Activated CD4-positive, alpha-beta memory T cell treated with anti-CD3 and anti-CD28 coated beads, Interleukin-2, amount 10 ng/mL, durations not matched to agents 7 days and 5 days (primary cell): ENCODE results near the gene FARS2. TPM values are rescaled to one million over a fixed set of nuclear protein-coding genes. Genes with fewer than 3 reads are reported as not detected.
"Not testable (repeated sequence)": the region's sequence is repeated elsewhere in the genome, so short reads cannot be mapped to it uniquely, and the experiment has no call there.

Experiments
- CTCF ChIA-PET: fragments of 350-600 bp; sonication (Branson Sonifier 250); formaldehyde crosslinking; loops from one replicate; lab custom pipeline; 2021; ENCODE audit warnings: antibody characterized with exemption, inconsistent platforms; lab: Charles Lee
- POLR2A ChIA-PET: fragments of 350-600 bp; sonication (Branson Sonifier 250); formaldehyde crosslinking; loops from one replicate; lab custom pipeline; 2021; ENCODE audit warnings: antibody characterized with exemption; lab: Charles Lee
- DNase-seq: peaks from one replicate; pipeline ENCODE4 v3.0.0-alpha.2; 2020
- H3K27ac Mint-ChIP-seq: one replicate; pipeline ENCODE4 v1.8.0; 2021; ENCODE audit warnings: mild to moderate bottlenecking, mixed read lengths
- H3K27me3 Mint-ChIP-seq: one replicate; pipeline ENCODE4 v1.8.0; 2021; ENCODE audit warnings: mixed read lengths
- H3K36me3 Mint-ChIP-seq: one replicate; pipeline ENCODE4 v1.8.0; 2021; ENCODE audit warnings: low read depth, mixed read lengths
- H3K4me1 Mint-ChIP-seq: one replicate; pipeline ENCODE4 v1.8.0; 2021; ENCODE audit warnings: mixed read lengths
- H3K4me3 Mint-ChIP-seq: one replicate; pipeline ENCODE4 v1.8.0; 2021; ENCODE audit warnings: mild to moderate bottlenecking, mixed read lengths
- H3K9me3 Mint-ChIP-seq: one replicate; pipeline ENCODE4 v1.8.0; 2021; ENCODE audit warnings: mixed read lengths
- total RNA-seq, 2 experiments: library from RNA; stranded (reverse); gene quantifications; one replicate each; pipeline ENCODE4 v1.2.3, GENCODE V29; 2021

The FARS2 gene
- total RNA-seq, 2 experiments from 2014 or later, result 17.6 to 18.7 TPM

DNA sequence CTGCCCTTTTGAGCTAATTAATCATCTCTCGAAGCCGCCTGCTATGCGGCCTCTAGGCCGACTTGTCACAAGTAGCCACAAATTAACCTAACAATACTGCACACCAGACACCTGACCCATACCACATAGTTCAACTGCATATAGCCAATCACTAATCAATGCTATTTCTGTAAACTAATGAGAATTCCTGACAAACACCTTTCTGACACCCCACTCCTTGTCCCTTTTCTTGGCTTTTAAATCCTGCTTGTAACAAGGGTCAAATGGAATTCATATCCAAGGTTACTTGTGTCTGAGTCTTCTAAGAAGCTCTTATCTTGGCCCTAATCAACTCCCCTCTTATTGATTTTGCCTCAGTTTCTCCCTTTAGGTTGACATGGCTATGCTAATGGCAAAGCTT is 379.3 kb downstream of the FARS2 start:
- Mint-ChIP-seq H3K4me3 (no peak overlapping the region), H3K36me3 (peaks cover 18% of the 10 kb centered on the region), H3K27ac (no peak overlapping the region), H3K27me3 (no peaks in the 10 kb centered on the region), H3K9me3 (peaks cover 14% of the 10 kb centered on the region), H3K4me1 (no peaks in the 10 kb centered on the region)
- CTCF ChIA-PET, result no interaction called here
- DNase-seq, result no peak
- POLR2A ChIA-PET, result no interaction called here

DNA sequence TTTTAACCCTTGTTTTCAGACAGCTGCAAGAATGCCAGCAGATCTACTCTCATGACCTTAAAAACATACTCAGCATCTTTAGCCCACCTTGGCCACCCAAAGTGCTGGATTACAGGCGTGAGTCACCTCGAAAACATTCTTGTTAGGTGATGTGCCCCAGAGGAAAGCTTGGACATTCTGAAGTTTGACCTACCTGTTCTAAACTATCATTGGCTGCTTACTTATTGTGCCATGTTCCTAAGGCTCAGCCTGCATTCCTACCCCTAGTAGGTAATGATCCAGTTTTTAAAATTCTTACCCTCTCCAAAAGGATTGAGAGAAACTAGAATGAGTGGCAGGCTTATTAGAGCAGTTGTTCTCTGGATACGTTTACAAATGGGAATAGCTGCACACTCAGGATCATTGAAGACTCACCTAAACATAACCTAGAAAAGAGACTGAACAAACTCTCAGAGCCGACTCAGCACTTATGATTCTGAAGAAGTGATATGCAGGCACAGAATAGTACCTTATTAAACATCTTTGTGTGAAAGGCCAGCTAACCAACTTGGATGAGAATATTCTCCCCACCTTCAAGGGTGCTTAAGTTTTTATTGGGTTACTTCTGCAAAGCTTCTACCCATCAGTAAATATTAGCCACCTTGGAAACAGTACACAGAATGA is 383.3 kb downstream of the FARS2 start:
- no peaks in the 10 kb centered on the region for H3K27me3 Mint-ChIP-seq
- DNase-seq, result no peak
- no peak overlapping the region for H3K4me3 Mint-ChIP-seq
- peaks cover 12% of the 10 kb centered on the region for H3K36me3 Mint-ChIP-seq
- ChIA-PET POLR2A (no interaction called here), CTCF (interaction anchor here (1.4 kb wide), 1 partner anchor 174 kb away, joined by 4 read pairs; no protein-coding TSS in a partner anchor)
- H3K9me3 Mint-ChIP-seq, result peaks cover 14% of the 10 kb centered on the region
- no peaks in the 10 kb centered on the region for H3K4me1 Mint-ChIP-seq
- no peak overlapping the region for H3K27ac Mint-ChIP-seq

DNA sequence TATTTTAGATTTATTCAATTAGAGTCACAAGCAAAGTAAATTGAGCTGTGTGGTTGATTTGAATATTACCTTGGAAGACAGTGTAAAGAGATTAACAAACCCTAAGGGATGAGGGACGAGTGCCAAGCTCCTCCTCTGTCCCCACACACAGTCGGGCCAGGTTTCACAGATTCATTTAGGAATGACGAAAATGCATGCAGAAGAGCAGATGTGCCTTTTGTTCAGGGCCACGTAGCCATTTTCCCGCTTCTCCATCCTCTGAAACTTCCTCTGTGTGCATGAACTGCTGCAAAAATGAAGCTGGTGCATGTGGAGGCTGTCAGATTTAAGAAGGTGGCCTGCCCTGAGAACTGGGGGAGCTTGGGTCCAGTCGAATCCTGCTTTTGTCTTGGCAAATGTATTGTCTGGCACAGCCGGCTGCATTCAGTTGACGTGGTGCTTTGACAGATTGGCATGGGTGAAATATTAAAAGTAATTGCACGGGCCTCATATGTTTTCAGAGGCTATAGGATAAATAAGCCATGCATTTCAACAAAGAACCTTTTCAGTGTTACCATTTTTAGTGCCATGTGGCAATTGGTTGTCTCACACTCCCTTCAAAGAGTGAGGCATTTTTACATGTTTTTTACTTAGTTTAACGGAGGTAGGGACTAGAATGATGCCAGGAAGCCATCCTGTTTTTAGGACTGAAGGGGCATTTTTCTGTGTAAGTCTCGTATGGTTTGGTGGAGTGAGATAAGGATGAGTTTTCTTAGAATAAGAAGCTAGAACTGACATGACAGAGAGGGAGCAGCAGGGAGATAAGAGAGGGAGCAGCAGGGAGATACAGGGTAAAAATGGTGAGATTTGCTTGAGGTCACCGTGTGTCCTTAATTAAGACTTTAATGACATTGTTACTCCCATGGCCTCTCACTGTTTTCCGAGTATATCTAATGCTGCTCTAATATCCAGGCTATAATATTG is 384.3 kb downstream of the FARS2 start:
- Mint-ChIP-seq H3K4me1 (no peaks in the 10 kb centered on the region), H3K27ac (no peak overlapping the region), H3K9me3 (peaks cover 5% of the 10 kb centered on the region), H3K36me3 (peaks cover 4% of the 10 kb centered on the region), H3K4me3 (no peak overlapping the region), H3K27me3 (no peaks in the 10 kb centered on the region)
- ChIA-PET POLR2A (no interaction called here), CTCF (interaction anchor here (1.4 kb wide), 1 partner anchor 174 kb away, joined by 4 read pairs; no protein-coding TSS in a partner anchor)
- DNase-seq, result no peak

DNA sequence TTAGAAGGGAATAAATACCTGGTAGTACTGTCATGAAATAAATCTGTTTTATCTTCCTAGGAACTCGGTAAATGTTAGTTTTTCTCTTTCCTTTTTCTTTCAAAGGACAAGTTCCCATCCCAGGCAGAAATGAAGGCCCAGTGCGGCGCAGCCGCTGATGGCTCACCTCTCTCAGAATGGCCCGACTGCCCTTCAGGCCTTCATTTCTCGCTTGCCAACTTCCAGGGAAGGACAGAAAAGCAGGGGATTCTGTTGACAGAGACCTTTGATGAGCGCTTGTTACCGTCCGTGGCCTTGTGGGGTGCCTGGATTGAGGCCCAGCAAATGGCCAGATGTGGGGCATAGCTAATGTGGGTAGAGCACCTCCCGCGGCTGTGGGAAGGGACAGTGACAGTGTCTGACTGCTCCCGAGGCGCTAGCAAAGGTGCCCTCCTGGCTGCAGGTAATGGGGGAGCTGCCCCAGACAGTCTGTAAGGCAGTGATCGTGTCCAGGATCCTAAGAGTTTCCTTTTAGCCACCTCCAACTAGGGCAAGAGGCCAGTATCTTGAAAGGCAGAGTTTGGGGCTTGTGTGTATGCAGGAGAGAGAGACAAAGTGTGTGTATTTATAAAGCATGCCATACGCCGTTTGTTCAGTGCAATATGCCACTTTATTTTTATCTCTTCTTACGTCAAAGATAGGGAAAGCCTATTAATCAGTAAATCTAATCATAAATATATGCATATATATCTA is 391.3 kb downstream of the FARS2 start:
- no peaks in the 10 kb centered on the region for H3K9me3 Mint-ChIP-seq
- H3K36me3 Mint-ChIP-seq, result no peaks in the 10 kb centered on the region
- ChIA-PET POLR2A (interaction anchor here (1.4 kb wide), 1 partner anchor 11 kb away, joined by 4 read pairs; no protein-coding TSS in a partner anchor), CTCF (interaction anchor here (1.2 kb wide), 1 partner anchor 19 kb away, joined by 3 read pairs; no protein-coding TSS in a partner anchor)
- H3K27ac Mint-ChIP-seq, result no peak overlapping the region
- H3K27me3 Mint-ChIP-seq, result no peaks in the 10 kb centered on the region
- no peaks in the 10 kb centered on the region for H3K4me1 Mint-ChIP-seq
- no peak for DNase-seq
- no peak overlapping the region for H3K4me3 Mint-ChIP-seq

- POLR2A ChIA-PET, result no interaction called here
- no peaks in the 10 kb centered on the region for H3K9me3 Mint-ChIP-seq
- H3K27me3 Mint-ChIP-seq, result no peaks in the 10 kb centered on the region
- DNase-seq, result no peak
- no peak overlapping the region for H3K4me3 Mint-ChIP-seq
- no peak overlapping the region for H3K27ac Mint-ChIP-seq
- H3K36me3 Mint-ChIP-seq, result no peaks in the 10 kb centered on the region
- no peaks in the 10 kb centered on the region for H3K4me1 Mint-ChIP-seq
- CTCF ChIA-PET, result no interaction called here
Measured at GRCh38 chr6:5653801-5654200, 392.5 kb downstream of the FARS2 start.

DNA sequence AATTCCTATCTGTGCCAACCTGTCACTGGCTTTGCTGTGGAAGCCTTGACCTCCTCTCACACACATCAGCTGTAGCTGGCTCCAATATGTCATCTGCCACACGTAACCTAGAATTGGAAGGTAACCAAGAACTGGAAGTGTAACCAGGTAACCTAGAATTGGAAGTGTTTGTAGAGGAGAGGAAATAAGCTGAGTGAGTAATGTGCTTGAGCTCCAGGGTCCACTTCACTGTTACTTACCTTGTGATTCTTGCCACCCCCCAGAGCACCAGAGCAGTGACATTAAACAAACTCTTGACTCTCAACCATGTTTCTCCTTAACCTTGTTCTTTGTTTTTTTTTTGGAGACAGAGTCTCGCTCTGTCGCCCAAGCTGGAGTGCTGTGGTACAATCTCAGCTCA is 394.9 kb downstream of the FARS2 start:
- Mint-ChIP-seq H3K4me3 (no peak overlapping the region), H3K9me3 (no peaks in the 10 kb centered on the region), H3K36me3 (no peaks in the 10 kb centered on the region), H3K27me3 (no peaks in the 10 kb centered on the region), H3K4me1 (no peaks in the 10 kb centered on the region), H3K27ac (no peak overlapping the region)
- CTCF ChIA-PET, result no interaction called here
- DNase-seq, result no peak
- POLR2A ChIA-PET, result no interaction called here

- H3K27me3 Mint-ChIP-seq, POLR2A ChIA-PET, H3K36me3 Mint-ChIP-seq, H3K9me3 Mint-ChIP-seq, H3K4me3 Mint-ChIP-seq, H3K4me1 Mint-ChIP-seq, DNase-seq, H3K27ac Mint-ChIP-seq: not testable (repeated sequence)
- CTCF ChIA-PET, result interaction anchor here (0.6 kb wide), 1 partner anchor 1521 kb away, joined by 4 read pairs; the partner anchor contains the start of gene ECI2
Measured at GRCh38 chr6:5656695-5657094, 395.4 kb downstream of the FARS2 start.

- Mint-ChIP-seq H3K4me1 (no peaks in the 10 kb centered on the region), H3K27me3 (no peaks in the 10 kb centered on the region), H3K27ac (no peak overlapping the region), H3K4me3 (no peak overlapping the region), H3K9me3 (no peaks in the 10 kb centered on the region), H3K36me3 (no peaks in the 10 kb centered on the region)
- POLR2A ChIA-PET, result no interaction called here
- CTCF ChIA-PET, result interaction anchor here (1.1 kb wide), 1 partner anchor 10 kb away, joined by 3 read pairs; no protein-coding TSS in a partner anchor
- no peak for DNase-seq
Measured at GRCh38 chr6:5657684-5658430, 396.5 kb downstream of the FARS2 start.

DNA sequence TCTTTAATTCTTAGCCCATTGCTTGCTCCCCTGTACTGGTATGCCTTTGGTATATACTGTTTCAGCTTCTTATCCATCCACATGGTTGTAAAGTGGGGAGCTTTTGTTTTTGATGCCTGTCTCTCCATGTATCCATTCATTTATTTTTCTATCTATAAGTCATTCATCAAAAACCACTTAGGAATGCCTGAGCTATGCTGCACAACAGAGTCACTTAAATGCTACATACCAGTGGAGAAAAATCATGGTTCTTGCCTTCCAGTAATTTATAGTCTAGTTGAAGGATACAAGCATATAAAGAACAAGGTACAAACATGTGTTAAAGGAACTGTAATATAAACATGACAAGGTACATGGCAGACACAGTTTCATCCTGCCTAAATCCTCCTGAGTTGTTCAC is 398.2 kb downstream of the FARS2 start:
- Mint-ChIP-seq H3K27ac (no peak overlapping the region), H3K36me3 (no peaks in the 10 kb centered on the region), H3K4me1 (no peaks in the 10 kb centered on the region), H3K9me3 (no peaks in the 10 kb centered on the region), H3K27me3 (no peaks in the 10 kb centered on the region), H3K4me3 (no peak overlapping the region)
- ChIA-PET CTCF (interaction anchor here (1.1 kb wide), 1 partner anchor 11 kb away, joined by 3 read pairs; no protein-coding TSS in a partner anchor), POLR2A (interaction anchor here (1.2 kb wide), 1 partner anchor 9 kb away, joined by 3 read pairs; no protein-coding TSS in a partner anchor)
- no peak for DNase-seq

GRCh38 chr6:5660772-5661171 is 399.5 kb downstream of the FARS2 start:
- POLR2A ChIA-PET, result no interaction called here
- CTCF ChIA-PET, result interaction anchor here (0.7 kb wide), 1 partner anchor 456 kb away, joined by 3 read pairs; no protein-coding TSS in a partner anchor
- H3K27ac Mint-ChIP-seq, result no peak overlapping the region
- no peaks in the 10 kb centered on the region for H3K27me3 Mint-ChIP-seq
- H3K36me3 Mint-ChIP-seq, result no peaks in the 10 kb centered on the region
- no peak overlapping the region for H3K4me3 Mint-ChIP-seq
- no peak for DNase-seq
- H3K9me3 Mint-ChIP-seq, result no peaks in the 10 kb centered on the region
- peaks cover 8% of the 10 kb centered on the region for H3K4me1 Mint-ChIP-seq

- Mint-ChIP-seq H3K27ac (no peak overlapping the region), H3K27me3 (no peaks in the 10 kb centered on the region), H3K4me1 (peaks cover 17% of the 10 kb centered on the region), H3K36me3 (no peaks in the 10 kb centered on the region), H3K9me3 (no peaks in the 10 kb centered on the region), H3K4me3 (no peak overlapping the region)
- CTCF ChIA-PET, result no interaction called here
- DNase-seq, result no peak
- POLR2A ChIA-PET, result interaction anchor here (2.0 kb wide), 1 partner anchor 11 kb away, joined by 4 read pairs; no protein-coding TSS in a partner anchor
Measured at GRCh38 chr6:5662797-5663196, 401.5 kb downstream of the FARS2 start.

- Mint-ChIP-seq H3K27me3 (no peaks in the 10 kb centered on the region), H3K4me1 (peaks cover 19% of the 10 kb centered on the region), H3K27ac (no peak overlapping the region), H3K4me3 (no peak overlapping the region), H3K36me3 (no peaks in the 10 kb centered on the region), H3K9me3 (no peaks in the 10 kb centered on the region)
- ChIA-PET POLR2A (interaction anchor here (2.0 kb wide), 1 partner anchor 11 kb away, joined by 4 read pairs; no protein-coding TSS in a partner anchor), CTCF (interaction anchor here (1.3 kb wide), 1 partner anchor 192 kb away, joined by 4 read pairs; no protein-coding TSS in a partner anchor)
- no peak for DNase-seq
Measured at GRCh38 chr6:5663259-5663658, 401.9 kb downstream of the FARS2 start.
